HG02852 (cell line): Measurements from ENCODE around the gene ZDHHC14.
"Not testable (repeated sequence)": the region's sequence is repeated elsewhere in the genome, so short reads cannot be mapped to it uniquely, and the experiment has no call there.

Experiments
- ATAC-seq: cut with Tn5 transposase; IDR thresholded peaks from one replicate; pipeline ENCODE4 v1.9.1; 2021; ENCODE audit warnings: mild to moderate bottlenecking, moderate library complexity; ENCODE audit not compliant: unreplicated experiment

The ZDHHC14 gene

GRCh38 chr6:157402996-157403685, 22.2 kb downstream of the ZDHHC14 start:
- no peak for ATAC-seq

GRCh38 chr6:157403686-157404051, 22.7 kb downstream of the ZDHHC14 start:
- ATAC-seq: no peak

- no peak for ATAC-seq
These were observed 25.0 kb downstream of the ZDHHC14 start for GRCh38 chr6:157405986-157406385.

GRCh38 chr6:157406661-157407060, 25.7 kb downstream of the ZDHHC14 start:
- ATAC-seq: no peak

- ATAC-seq: no peak
These were observed 26.7 kb downstream of the ZDHHC14 start for GRCh38 chr6:157407646-157408045.

GRCh38 chr6:157408427-157408826, 27.4 kb downstream of the ZDHHC14 start:
- not testable (repeated sequence) for ATAC-seq

- ATAC-seq: no peak
These were observed 29.1 kb downstream of the ZDHHC14 start for GRCh38 chr6:157410045-157410444.

- ATAC-seq: no peak
These were observed 30.4 kb downstream of the ZDHHC14 start for GRCh38 chr6:157411368-157411767.

GRCh38 chr6:157412791-157413190, 31.8 kb downstream of the ZDHHC14 start:
- no peak for ATAC-seq

GRCh38 chr6:157420497-157420896, 39.5 kb downstream of the ZDHHC14 start:
- ATAC-seq: no peak

GRCh38 chr6:157424491-157425020, 43.6 kb downstream of the ZDHHC14 start:
- ATAC-seq: no peak

- no peak for ATAC-seq
These were observed 47.0 kb downstream of the ZDHHC14 start for GRCh38 chr6:157427969-157428368.

GRCh38 chr6:157428427-157429202, 47.6 kb downstream of the ZDHHC14 start:
- no peak for ATAC-seq

GRCh38 chr6:157429248-157429647, 48.3 kb downstream of the ZDHHC14 start:
- ATAC-seq: no peak

GRCh38 chr6:157430834-157431233, 49.8 kb downstream of the ZDHHC14 start:
- ATAC-seq: no peak

GRCh38 chr6:157432231-157432891, 51.4 kb downstream of the ZDHHC14 start:
- no peak for ATAC-seq

GRCh38 chr6:157432892-157433265, 51.9 kb downstream of the ZDHHC14 start:
- no peak for ATAC-seq

- ATAC-seq: no peak
These were observed 52.7 kb downstream of the ZDHHC14 start for GRCh38 chr6:157433678-157434081.

- no peak for ATAC-seq
These were observed 53.5 kb downstream of the ZDHHC14 start for GRCh38 chr6:157434349-157435033.

GRCh38 chr6:157436219-157436943, 55.4 kb downstream of the ZDHHC14 start:
- ATAC-seq: no peak
